Aorta (tissue), 5 donors: ENCODE data around the gene TEC. TPM values are rescaled to one million over a fixed set of nuclear protein-coding genes. Genes with fewer than 3 reads are reported as not detected.
"Not testable (repeated sequence)": the region's sequence is repeated elsewhere in the genome, so short reads cannot be mapped to it uniquely, and the experiment has no call there.

ENCODE experiments used
- ATAC-seq: fragments of 200-7000 bp; cut with Tn5 transposase; one replicate; pipeline ENCODE4 v1.9.1; 2022; ENCODE audit warnings: moderate library complexity; ENCODE audit not compliant: low FRiP score
- DNase-seq, 2 donors: peaks; one replicate each; pipeline ENCODE4 v3.0.0-alpha.2; 2020
- H3K27ac ChIP-seq, 2 donors: one replicate each; pipeline ENCODE4 v1.5.1; 2013; ENCODE audit warnings: low read length in 2 of 2, mild to moderate bottlenecking in 2 of 2, moderate library complexity in 2 of 2, control low read depth in 1 of 2, inconsistent platforms in 1 of 2, low read depth in 1 of 2
- H3K27me3 ChIP-seq, 2 donors: one replicate each; pipeline ENCODE4 v1.6.1; 2013; ENCODE audit warnings: control low read depth in 1 of 2, low read length in 1 of 2, mild to moderate bottlenecking in 1 of 2, moderate library complexity in 1 of 2; ENCODE audit not compliant: insufficient read depth in 2 of 2, control insufficient read depth in 1 of 2
- H3K36me3 ChIP-seq, 2 donors: one replicate each; pipeline ENCODE4 v1.6.1; 2013; ENCODE audit warnings: control low read depth in 1 of 2, low read length in 1 of 2, mild to moderate bottlenecking in 1 of 2; ENCODE audit not compliant: insufficient read depth in 2 of 2, control insufficient read depth in 1 of 2
- H3K4me1 ChIP-seq, 2 donors: one replicate each; pipeline ENCODE4 v1.6.1; 2013; ENCODE audit warnings: low read length in 2 of 2, control low read depth in 1 of 2, mild to moderate bottlenecking in 1 of 2, moderate library complexity in 1 of 2; ENCODE audit not compliant: insufficient read depth in 2 of 2, control insufficient read depth in 1 of 2
- H3K4me3 ChIP-seq, 2 donors: one replicate each; pipeline ENCODE4 v1.5.1; 2013; ENCODE audit warnings: low read length in 2 of 2, control low read depth in 1 of 2, mild to moderate bottlenecking in 1 of 2
- H3K9me3 ChIP-seq: one replicate; pipeline ENCODE4 v1.6.1; 2013; ENCODE audit warnings: mild to moderate bottlenecking, low read length; ENCODE audit not compliant: control insufficient read depth
- WGBS, 2 donors: extraction: QIAGEN DNeasy Blood & Tissue Kit; methylation state at CpG; one replicate each; pipeline ENCODE4 v1.1.7; 2013; 5-methylcytosine and 5-hydroxymethylcytosine counted together
- intact Hi-C, 2 donors: fragments of 100-400 bp; cut with DNase I; formaldehyde crosslinking; loops; one replicate each; pipeline versions ENCODE4 v1.14.2 to v1.15.0; 2022
- polyA plus RNA-seq, 2 donors: library from polyadenylated mRNA; stranded (reverse); fragments of 200-250 nt; gene quantifications; one replicate each; pipeline ENCODE4 v1.2.3, GENCODE V29; 2013
- total RNA-seq, 2 donors: library from RNA; stranded (reverse); fragmentation: NEBNext Ultra II Directional; extraction: Animal tissue kit (Norgen Biotek cat#: 25700); gene quantifications; one replicate each; pipeline ENCODE4 v1.2.1, GENCODE V29; 2021
- donor health status: healthy with polysubstance abuse.
- donor health status: Bipolar disorder and iron deficiency.
- donor health status: DM: no; HTN: no; CAD: no.
- donor health status: DM: no; HTN: no; CAD: no.
- donor health status: DM: yes; HTN: yes; CAD: no.

The TEC gene
- total and polyA plus RNA-seq, 4 donors: 2.2 to 9.3 (median 4.0) TPM

- WGBS, 2 donors: 84 to 87% methylated on average over 4 of the region's 4 CpGs
- DNase-seq (no peak), ATAC-seq (no peak)
These were observed 29.9 kb upstream of the TEC start for GRCh38 chr4:48299560-48299959.

GRCh38 chr4:48297256-48297846 lies 27.7 kb upstream of the TEC start:
- H3K9me3 ChIP-seq: no peaks in the 10 kb centered on the region
- 79 to 84% methylated on average over 2 of the region's 2 CpGs for WGBS, 2 donors
- intact Hi-C loops: no loop called here

More at GRCh38 chr4:48299560-48299959, 29.9 kb upstream of the TEC start:
- Histone ChIP-seq H3K36me3 (no peaks in the 10 kb centered on the region), H3K27ac (no peak overlapping the region), H3K4me1 (no peaks in the 10 kb centered on the region), H3K9me3 (no peaks in the 10 kb centered on the region), H3K27me3 (no peaks in the 10 kb centered on the region), H3K4me3 (no peak overlapping the region)
- intact Hi-C loops: no loop called here

GRCh38 chr4:48296365-48296764 lies 26.7 kb upstream of the TEC start:
- intact Hi-C loops: no loop called here
- Histone ChIP-seq H3K27me3 (no peaks in the 10 kb centered on the region), H3K4me3 (no peak overlapping the region), H3K36me3 (no peaks in the 10 kb centered on the region), H3K27ac (no peak overlapping the region), H3K4me1 (no peaks in the 10 kb centered on the region), H3K9me3 (no peaks in the 10 kb centered on the region)
- ATAC-seq (no peak), DNase-seq (no peak)
- WGBS, 2 donors: 81 to 85% methylated on average over 6 of the region's 6 CpGs

More at GRCh38 chr4:48297256-48297846, 27.7 kb upstream of the TEC start:
- ATAC-seq (no peak), DNase-seq (no peak)
- no peaks in the 10 kb centered on the region for H3K4me1 ChIP-seq
- H3K27ac ChIP-seq: no peak overlapping the region
- no peaks in the 10 kb centered on the region for H3K36me3 ChIP-seq
- no peak overlapping the region for H3K4me3 ChIP-seq
- H3K27me3 ChIP-seq: no peaks in the 10 kb centered on the region

GRCh38 chr4:48295116-48295515 lies 25.5 kb upstream of the TEC start:
- H3K27me3 ChIP-seq: no peaks in the 10 kb centered on the region
- H3K4me3 ChIP-seq: no peak overlapping the region
- no peaks in the 10 kb centered on the region for H3K36me3 ChIP-seq
- H3K4me1 ChIP-seq: no peaks in the 10 kb centered on the region
- intact Hi-C loops: no loop called here
- H3K27ac ChIP-seq: no peak overlapping the region
- no peaks in the 10 kb centered on the region for H3K9me3 ChIP-seq
- DNase-seq: no peak
- ATAC-seq: no peak

GRCh38 chr4:48292218-48292790 lies 22.7 kb upstream of the TEC start:
- H3K36me3 ChIP-seq, H3K4me1 ChIP-seq, H3K9me3 ChIP-seq, DNase-seq, H3K4me3 ChIP-seq, intact Hi-C loops, H3K27ac ChIP-seq, ATAC-seq, H3K27me3 ChIP-seq: not testable (repeated sequence)
- WGBS, 2 donors: 95 to 96% methylated on average over 26 to 40 of the region's 40 CpGs

GRCh38 chr4:48290146-48290772 lies 20.6 kb upstream of the TEC start:
- Histone ChIP-seq H3K9me3 (peaks cover 4% of the 10 kb centered on the region), H3K4me1 (no peaks in the 10 kb centered on the region), H3K4me3 (no peak overlapping the region), H3K27ac (no peak overlapping the region), H3K36me3 (no peaks in the 10 kb centered on the region), H3K27me3 (no peaks in the 10 kb centered on the region)
- DNase-seq: no peak
- ATAC-seq: no peak
- intact Hi-C loops: no loop called here
- 60 to 64% methylated on average over 5 of the region's 5 CpGs for WGBS, 2 donors

GRCh38 chr4:48286060-48286459 lies 16.4 kb upstream of the TEC start:
- ATAC-seq, H3K27ac ChIP-seq, H3K4me3 ChIP-seq, intact Hi-C loops, H3K4me1 ChIP-seq, DNase-seq, H3K27me3 ChIP-seq, H3K36me3 ChIP-seq, H3K9me3 ChIP-seq: not testable (repeated sequence)
- 90 to 96% methylated on average over 2 of the region's 2 CpGs for WGBS, 2 donors

- H3K4me3 ChIP-seq, H3K27me3 ChIP-seq, intact Hi-C loops, H3K27ac ChIP-seq, H3K4me1 ChIP-seq, H3K36me3 ChIP-seq, H3K9me3 ChIP-seq, DNase-seq, ATAC-seq: not testable (repeated sequence)
- WGBS, 2 donors: 72 to 73% methylated on average over 5 of the region's 5 CpGs
These were observed 16.0 kb upstream of the TEC start for GRCh38 chr4:48285640-48286039.

GRCh38 chr4:48275686-48276085 lies 6.0 kb upstream of the TEC start:
- no peaks in the 10 kb centered on the region for H3K36me3 ChIP-seq
- DNase-seq: no peak
- no peak overlapping the region for H3K27ac ChIP-seq
- peaks cover 6% of the 10 kb centered on the region for H3K9me3 ChIP-seq
- H3K4me1 ChIP-seq: no peaks in the 10 kb centered on the region
- H3K4me3 ChIP-seq: no peak overlapping the region
- ATAC-seq: no peak
- intact Hi-C loops: no loop called here
- 84 to 85% methylated on average over 2 of the region's 2 CpGs for WGBS, 2 donors
- no peaks in the 10 kb centered on the region for H3K27me3 ChIP-seq
